Mesendoderm (in vitro differentiated cells): ENCODE results near the gene GRHL3. TPM values are rescaled to one million over a fixed set of nuclear protein-coding genes. Genes with fewer than 3 reads are reported as not detected.
A peak's percentile ranks its signal among the peaks of the same experiment; 100 is the strongest.
"Not testable (repeated sequence)": the region's sequence is repeated elsewhere in the genome, so short reads cannot be mapped to it uniquely, and the experiment has no call there.

Source experiments
- DNase-seq: peaks from one replicate; pipeline ENCODE4 v3.0.0; 2013
- H2AK5ac ChIP-seq: 2 replicates; pipeline ENCODE4 v1.6.1; 2013; ENCODE audit warnings: low read length, inconsistent platforms
- H2BK120ac ChIP-seq: 2 replicates; pipeline ENCODE4 v1.6.1; 2013; ENCODE audit warnings: low read depth, mild to moderate bottlenecking, low read length, moderate library complexity, mixed read lengths
- H2BK15ac ChIP-seq: replicated peaks from 2 replicates; pipeline ENCODE4 v1.6.1; 2013; ENCODE audit warnings: low read depth, mild to moderate bottlenecking, moderate library complexity
- H2BK5ac ChIP-seq: 2 replicates; pipeline ENCODE4 v1.6.1; 2013; ENCODE audit warnings: low read length, inconsistent platforms
- H3K18ac ChIP-seq: 2 replicates; pipeline ENCODE4 v1.6.1; 2013; ENCODE audit warnings: mild to moderate bottlenecking, low read length, mixed read lengths
- H3K23ac ChIP-seq: one replicate; pipeline ENCODE4 v1.6.1; 2013; ENCODE audit warnings: low read length
- H3K27ac ChIP-seq: 2 replicates; pipeline ENCODE4 v1.5.1; 2013; ENCODE audit warnings: low read depth, mild to moderate bottlenecking, inconsistent platforms, low read length, moderate library complexity
- H3K27me3 ChIP-seq: 2 replicates; pipeline ENCODE4 v1.6.1; 2013; ENCODE audit warnings: low read length, control low read depth, mild to moderate bottlenecking, inconsistent platforms; ENCODE audit not compliant: insufficient read depth, poor library complexity
- H3K36me3 ChIP-seq: 2 replicates; pipeline ENCODE4 v1.6.1; 2013; ENCODE audit warnings: low read length, inconsistent platforms; ENCODE audit not compliant: control insufficient read depth, insufficient read depth
- H3K4ac ChIP-seq: one replicate; pipeline ENCODE4 v1.6.1; 2013; ENCODE audit warnings: low read depth, mild to moderate bottlenecking, low read length, moderate library complexity
- H3K4me1 ChIP-seq: 2 replicates; pipeline ENCODE4 v1.6.1; 2013; ENCODE audit warnings: low read depth, low read length, inconsistent platforms; ENCODE audit not compliant: control insufficient read depth
- H3K4me2 ChIP-seq: 2 replicates; pipeline ENCODE4 v1.6.1; 2013; ENCODE audit warnings: low read length
- H3K4me3 ChIP-seq: 2 replicates; pipeline ENCODE4 v1.5.1; 2013; ENCODE audit warnings: mild to moderate bottlenecking, low read length
- H3K56ac ChIP-seq: one replicate; pipeline ENCODE4 v1.6.1; 2013; ENCODE audit warnings: low read length
- H3K79me1 ChIP-seq: 2 replicates; pipeline ENCODE4 v1.6.1; 2013; ENCODE audit warnings: low read length, inconsistent platforms
- H3K79me2 ChIP-seq: 2 replicates; pipeline ENCODE4 v1.6.1; 2013; ENCODE audit warnings: mild to moderate bottlenecking, low read length; ENCODE audit not compliant: control insufficient read depth, insufficient read depth
- H3K9ac ChIP-seq: 2 replicates; pipeline ENCODE4 v1.6.1; 2013; ENCODE audit warnings: low read length, inconsistent platforms
- H4K5ac ChIP-seq: one replicate; pipeline ENCODE4 v1.6.1; 2013; ENCODE audit warnings: low read length
- H4K8ac ChIP-seq: one replicate; pipeline ENCODE4 v1.6.1; 2013; ENCODE audit warnings: low read depth, mild to moderate bottlenecking, control low read depth, low read length, moderate library complexity
- WGBS: extraction: QIAGEN DNeasy Blood & Tissue Kit; methylation state at CpG from one replicate; pipeline ENCODE4 v1.1.7; 2013; ENCODE audit warnings: low lambda C conversion rate, missing lambda C conversion rate; ENCODE audit not compliant: insufficient coverage; ENCODE audit errors: extremely low coverage; 5-methylcytosine and 5-hydroxymethylcytosine counted together
- polyA plus RNA-seq, 2 experiments: library from polyadenylated mRNA; stranded (reverse); fragments of 200-250 nt; gene quantifications; one replicate each; pipeline ENCODE4 v1.2.3, GENCODE V29; 2013

GRHL3 gene
- polyA plus RNA-seq (2013, experiment 1 of 2), result 0.86 TPM
- 0.97 TPM for polyA plus RNA-seq (2013, experiment 2 of 2)

DNA sequence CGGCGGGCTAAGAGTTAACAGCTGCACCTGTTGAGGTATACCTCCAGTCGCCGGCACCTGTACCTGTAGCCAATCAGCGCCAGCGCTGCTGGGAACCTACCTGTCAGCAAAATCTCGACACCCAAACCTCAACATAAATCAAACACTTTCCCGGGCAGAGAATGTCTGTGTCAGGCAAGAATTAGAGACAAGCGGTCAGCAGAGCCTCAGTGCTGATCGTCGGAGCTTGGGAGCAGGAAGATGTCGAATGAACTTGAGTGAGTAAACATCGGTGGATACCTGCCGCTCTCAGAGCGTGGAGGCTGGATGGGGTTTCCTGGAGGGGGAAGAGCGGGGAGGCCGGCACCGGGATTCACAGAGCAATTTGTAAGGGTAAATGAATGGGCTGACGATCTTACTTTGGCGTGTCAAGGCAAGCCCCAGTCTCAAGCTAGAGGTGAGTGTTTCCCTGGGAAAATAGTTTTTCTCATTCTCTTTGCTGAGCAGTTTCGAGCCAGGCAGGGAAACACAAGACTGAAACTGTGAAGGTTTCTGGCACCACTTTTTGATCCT, at the start of gene GRHL3:
GRHL3 (plus strand) TSS at position 46 of the 552 bp plus-strand sequence; CDS start at position 241, 195 bp downstream.
- H3K79me1 ChIP-seq, result no peaks in the 10 kb centered on the region
- peak within 1 kb of the TSS; percentile 35 for H3K56ac ChIP-seq
- H2AK5ac ChIP-seq, result peak within 1 kb of the TSS; percentile 59
- no peaks in the 10 kb centered on the region for H3K79me2 ChIP-seq
- H3K4me1 ChIP-seq, result peaks cover 15% of the 10 kb centered on the region
- peak; percentile 89 for DNase-seq
- no peak within 1 kb of the TSS for H4K8ac ChIP-seq
- no peak within 1 kb of the TSS for H2BK5ac ChIP-seq
- H3K9ac ChIP-seq, result peak within 1 kb of the TSS; percentile 18
- H4K5ac ChIP-seq, result no peak within 1 kb of the TSS
- H3K36me3 ChIP-seq, result no peaks in the 10 kb centered on the region
- no peak within 1 kb of the TSS for H3K18ac ChIP-seq
- H3K4me3 ChIP-seq, result peak within 1 kb of the TSS; percentile 11
- no peak within 1 kb of the TSS for H3K23ac ChIP-seq
- H3K4me2 ChIP-seq, result peak within 1 kb of the TSS; percentile 49
- H3K27ac ChIP-seq, result peak within 1 kb of the TSS; percentile 33
- H3K27me3 ChIP-seq, result no peaks in the 10 kb centered on the region
- H2BK120ac ChIP-seq, result no peak within 1 kb of the TSS
- no peak within 1 kb of the TSS for H2BK15ac ChIP-seq
- H3K4ac ChIP-seq, result no peak within 1 kb of the TSS
- WGBS, result no CpG with 5 or more reads among the region's 21 CpGs

- not testable (repeated sequence) for H2BK15ac ChIP-seq, H4K8ac ChIP-seq, H3K4ac ChIP-seq, H2BK120ac ChIP-seq, DNase-seq, H3K27me3 ChIP-seq, H2AK5ac ChIP-seq, H3K4me1 ChIP-seq, H3K79me1 ChIP-seq, H4K5ac ChIP-seq, H3K79me2 ChIP-seq, H3K4me2 ChIP-seq, H3K56ac ChIP-seq, H3K23ac ChIP-seq, H3K4me3 ChIP-seq, H3K36me3 ChIP-seq, H3K27ac ChIP-seq, H3K18ac ChIP-seq, H2BK5ac ChIP-seq, H3K9ac ChIP-seq
- WGBS, result no CpG with 5 or more reads among the region's 20 CpGs
Measured at GRCh38 chr1:24274203-24275103, 44.7 kb upstream of the GRHL3 start.

- H3K36me3 ChIP-seq, result no peaks in the 10 kb centered on the region
- WGBS, result no CpG with 5 or more reads among the region's 2 CpGs
- H3K4me1 ChIP-seq, result no peaks in the 10 kb centered on the region
Measured at GRCh38 chr1:24275104-24275410, 44.1 kb upstream of the GRHL3 start.

DNA sequence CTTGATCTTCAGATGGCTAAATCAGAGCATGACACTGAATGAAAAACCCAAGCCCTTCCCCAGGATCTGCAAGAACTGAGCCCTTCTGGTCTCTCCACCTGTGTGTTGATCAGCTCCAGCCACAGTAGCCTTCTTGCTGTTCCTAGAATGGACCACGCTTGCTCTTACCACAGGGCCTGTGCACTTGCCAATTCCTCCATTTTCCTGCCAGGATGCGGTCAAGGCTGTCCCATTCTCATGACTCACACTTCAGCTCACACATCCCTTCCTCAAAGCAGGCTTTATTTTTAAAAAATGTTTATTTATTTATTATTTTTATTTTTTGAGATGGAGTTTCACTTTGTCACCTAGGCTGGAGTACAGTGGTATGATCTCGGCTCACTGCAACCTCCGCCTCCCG, 43.6 kb upstream of the GRHL3 start:
- Histone ChIP-seq H3K9ac (no peak overlapping the region), H4K5ac (no peak overlapping the region), H3K27ac (no peak overlapping the region), H3K23ac (no peak overlapping the region), H2AK5ac (no peak overlapping the region), H2BK120ac (no peak overlapping the region), H3K79me1 (no peaks in the 10 kb centered on the region), H3K4me3 (no peak overlapping the region), H3K36me3 (no peaks in the 10 kb centered on the region), H3K4me1 (no peaks in the 10 kb centered on the region), H3K56ac (no peak overlapping the region), H3K4ac (no peak overlapping the region), H2BK5ac (no peak overlapping the region), H4K8ac (no peak overlapping the region), H3K4me2 (no peak overlapping the region), H2BK15ac (no peak overlapping the region), H3K27me3 (no peaks in the 10 kb centered on the region), H3K79me2 (no peaks in the 10 kb centered on the region), H3K18ac (no peak overlapping the region)
- DNase-seq, result no peak
- no CpG with 5 or more reads among the region's 5 CpGs for WGBS

More at GRCh38 chr1:24275104-24275410, 44.1 kb upstream of the GRHL3 start:
- H2BK120ac ChIP-seq, result no peak overlapping the region
- no peaks in the 10 kb centered on the region for H3K79me1 ChIP-seq
- H3K23ac ChIP-seq, result no peak overlapping the region
- H3K27ac ChIP-seq, result no peak overlapping the region
- H4K8ac ChIP-seq, result no peak overlapping the region
- H3K4me2 ChIP-seq, result no peak overlapping the region
- no peak overlapping the region for H3K4ac ChIP-seq
- no peak overlapping the region for H3K18ac ChIP-seq
- no peaks in the 10 kb centered on the region for H3K27me3 ChIP-seq
- no peak overlapping the region for H3K56ac ChIP-seq
- no peak for DNase-seq
- H3K9ac ChIP-seq, result no peak overlapping the region
- no peak overlapping the region for H4K5ac ChIP-seq
- H2BK5ac ChIP-seq, result no peak overlapping the region
- no peaks in the 10 kb centered on the region for H3K79me2 ChIP-seq
- H3K4me3 ChIP-seq, result no peak overlapping the region
- no peak overlapping the region for H2AK5ac ChIP-seq
- no peak overlapping the region for H2BK15ac ChIP-seq

DNA sequence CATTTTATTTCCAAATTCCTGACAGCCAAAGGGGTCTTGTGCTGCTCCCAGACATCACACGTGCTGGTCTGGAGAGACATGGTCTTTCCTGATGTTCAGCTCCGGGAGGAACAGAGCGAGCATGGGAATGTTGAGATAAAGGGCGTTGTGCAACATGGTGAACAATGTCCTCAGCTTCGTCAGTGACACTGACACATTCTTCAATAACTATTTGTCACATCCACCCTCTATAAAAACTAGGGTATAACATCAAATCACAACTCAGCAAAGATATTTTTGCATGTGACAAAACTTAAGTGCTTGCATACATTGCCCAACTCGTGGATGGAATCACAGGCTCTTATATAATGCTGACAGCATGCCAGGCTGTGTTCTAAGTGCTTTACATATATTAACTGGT, 42.4 kb upstream of the GRHL3 start:
- WGBS, result no CpG with 5 or more reads among the region's 6 CpGs
- Histone ChIP-seq H3K4me3 (no peak overlapping the region), H3K4ac (no peak overlapping the region)

More for the DNA sequence above, 42.4 kb upstream of the GRHL3 start:
- no peak overlapping the region for H2BK120ac ChIP-seq
- H3K27me3 ChIP-seq, result no peaks in the 10 kb centered on the region
- H3K4me1 ChIP-seq, result no peaks in the 10 kb centered on the region
- no peak overlapping the region for H4K8ac ChIP-seq
- H3K36me3 ChIP-seq, result no peaks in the 10 kb centered on the region
- no peak overlapping the region for H2BK15ac ChIP-seq
- no peak overlapping the region for H2AK5ac ChIP-seq
- no peak overlapping the region for H3K9ac ChIP-seq
- no peaks in the 10 kb centered on the region for H3K79me1 ChIP-seq
- no peak overlapping the region for H3K27ac ChIP-seq
- no peaks in the 10 kb centered on the region for H3K79me2 ChIP-seq
- H3K18ac ChIP-seq, result no peak overlapping the region
- no peak overlapping the region for H2BK5ac ChIP-seq
- H3K4me2 ChIP-seq, result no peak overlapping the region
- no peak overlapping the region for H3K23ac ChIP-seq
- no peak overlapping the region for H3K56ac ChIP-seq
- no peak for DNase-seq
- H4K5ac ChIP-seq, result no peak overlapping the region
